GM23338 (cell line): Measurements from ENCODE around the gene C1orf21. TPM values are rescaled to one million over a fixed set of nuclear protein-coding genes. Genes with fewer than 3 reads are reported as not detected.

ENCODE experiments used
- ATAC-seq: fragments of 200-7000 bp; cut with Tn5 transposase; 3 replicates; pipeline ENCODE4 v1.9.1; 2020
- DNase-seq: peaks from one replicate; pipeline ENCODE4 v3.0.0-alpha.2; 2015; ENCODE audit warnings: low spot score
- H2AFZ ChIP-seq: fragments of 200-600 bp; sonication (generic); 2 replicates; pipeline ENCODE4 v1.8.0; 2016; ENCODE audit warnings: antibody characterized with exemption, mild to moderate bottlenecking, moderate library complexity
- H3F3A ChIP-seq: fragments of 200-600 bp; sonication (generic); replicated peaks from 2 replicates; pipeline ENCODE4 v1.8.0; 2017; ENCODE audit warnings: antibody characterized with exemption, mixed run types, low read depth
- H3K27ac ChIP-seq: fragments of 200-600 bp; sonication (generic); 2 replicates; pipeline ENCODE4 v1.6.1; 2016; ENCODE audit warnings: low read depth
- H3K27me3 ChIP-seq: fragments of 200-600 bp; sonication (generic); 2 replicates; pipeline ENCODE4 v1.8.0; 2016; ENCODE audit warnings: mild to moderate bottlenecking, mixed run types, moderate library complexity; ENCODE audit not compliant: insufficient read depth
- H3K36me3 ChIP-seq: fragments of 200-600 bp; sonication (generic); 2 replicates; pipeline ENCODE4 v1.8.0; 2016; ENCODE audit warnings: mild to moderate bottlenecking; ENCODE audit not compliant: insufficient read depth
- H3K4me1 ChIP-seq: fragments of 200-600 bp; sonication (generic); 2 replicates; pipeline ENCODE4 v1.8.0; 2016; ENCODE audit warnings: mild to moderate bottlenecking, moderate library complexity; ENCODE audit not compliant: insufficient read depth
- H3K4me2 ChIP-seq: fragments of 200-600 bp; sonication (generic); 2 replicates; pipeline ENCODE4 v1.7.1; 2017; ENCODE audit warnings: mixed run types
- H3K4me3 ChIP-seq: fragments of 200-600 bp; sonication (generic); 2 replicates; pipeline ENCODE4 v1.6.1; 2016; ENCODE audit warnings: mixed run types
- H3K79me2 ChIP-seq: fragments of 200-600 bp; sonication (generic); replicated peaks from 2 replicates; pipeline ENCODE4 v1.8.0; 2017; ENCODE audit warnings: mild to moderate bottlenecking; ENCODE audit not compliant: insufficient read depth
- H3K9me2 ChIP-seq: fragments of 200-600 bp; sonication (generic); 2 replicates; pipeline ENCODE4 v1.8.0; 2017; ENCODE audit not compliant: insufficient read depth
- H4K20me1 ChIP-seq: fragments of 200-600 bp; sonication (generic); replicated peaks from 2 replicates; pipeline ENCODE4 v1.8.0; 2017; ENCODE audit warnings: mild to moderate bottlenecking; ENCODE audit not compliant: insufficient read depth
- H3K27ac Mint-ChIP-seq: 2 replicates; pipeline ENCODE4 v1.8.0; 2020; ENCODE audit warnings: inconsistent platforms, mild to moderate bottlenecking, moderate library complexity, mixed read lengths
- H3K27me3 Mint-ChIP-seq: 3 replicates; pipeline ENCODE4 v1.8.0; 2022; ENCODE audit warnings: low read depth, mild to moderate bottlenecking, moderate library complexity, mixed read lengths, inconsistent platforms; ENCODE audit not compliant: insufficient read depth, poor library complexity
- H3K36me3 Mint-ChIP-seq: 3 replicates; pipeline ENCODE4 v1.8.0; 2021; ENCODE audit warnings: low read depth, mild to moderate bottlenecking, inconsistent platforms, moderate library complexity, mixed read lengths
- H3K4me1 Mint-ChIP-seq: 3 replicates; pipeline ENCODE4 v1.8.0; 2020; ENCODE audit warnings: mild to moderate bottlenecking, inconsistent platforms, mixed read lengths
- H3K4me3 Mint-ChIP-seq: 3 replicates; pipeline ENCODE4 v1.8.0; 2021; ENCODE audit warnings: moderate library complexity, mild to moderate bottlenecking, inconsistent platforms, mixed read lengths
- H3K9me3 Mint-ChIP-seq: 3 replicates; pipeline ENCODE4 v1.8.0; 2020; ENCODE audit warnings: moderate library complexity, mild to moderate bottlenecking, inconsistent platforms, mixed read lengths
- CREB1 ChIP-seq: fragments of 250-450 bp; sonication (Bioruptor Pico); IDR thresholded peaks from 2 replicates; pipeline ENCODE4 v1.5.0; 2020; ENCODE audit warnings: low read depth, mild to moderate bottlenecking, moderate library complexity
- CTCF ChIP-seq, 2 experiments: fragments of 200-600 bp in 1 of 2; sonication (generic) in 1 of 2; conservative IDR thresholded peaks; 2 replicates each; pipeline versions ENCODE4 v1.5.1 to v1.6.1; 2016 to 2017; ENCODE audit warnings: antibody characterized with exemption in 2 of 2, low read depth in 2 of 2, mild to moderate bottlenecking in 2 of 2, moderate library complexity in 1 of 2
- EZH2 ChIP-seq: fragments of 200-600 bp; sonication (generic); IDR thresholded peaks from one replicate; pipeline ENCODE4 v1.8.0; 2017; ENCODE audit warnings: antibody characterized with exemption, mild to moderate bottlenecking, low read depth; ENCODE audit not compliant: unreplicated experiment
- EZH2phosphoT487 ChIP-seq: fragments of 200-600 bp; sonication (generic); IDR thresholded peaks from one replicate; pipeline ENCODE4 v1.8.1; 2018; ENCODE audit warnings: antibody characterized with exemption; ENCODE audit not compliant: unreplicated experiment
- JUNB ChIP-seq: IDR thresholded peaks from one replicate; pipeline ENCODE4 v1.6.1; 2016; ENCODE audit warnings: antibody characterized with exemption; ENCODE audit not compliant: unreplicated experiment
- NANOG ChIP-seq: IDR thresholded peaks from 2 replicates; pipeline ENCODE4 v1.6.1; 2016; ENCODE audit warnings: antibody characterized with exemption, borderline replicate concordance
- POLR2AphosphoS5 ChIP-seq: IDR thresholded peaks from 2 replicates; pipeline ENCODE4 v1.6.1; 2016; ENCODE audit warnings: antibody characterized with exemption, low read depth
- REST ChIP-seq: IDR thresholded peaks from one replicate; pipeline ENCODE4 v1.6.1; 2018; ENCODE audit warnings: antibody characterized with exemption; ENCODE audit not compliant: unreplicated experiment
- STAT1 ChIP-seq: IDR thresholded peaks from one replicate; pipeline ENCODE4 v1.6.1; 2016; ENCODE audit warnings: antibody characterized with exemption; ENCODE audit not compliant: unreplicated experiment
- ZNF114 ChIP-seq: fragments of 250-450 bp; sonication (Bioruptor Pico); IDR thresholded peaks from 2 replicates; pipeline ENCODE4 v1.5.0; 2020; ENCODE audit warnings: mild to moderate bottlenecking, moderate library complexity
- ZNF331 ChIP-seq: fragments of 250-450 bp; sonication (Bioruptor Pico); IDR thresholded peaks from 2 replicates; pipeline ENCODE4 v1.5.0; 2020; ENCODE audit warnings: low read depth, mild to moderate bottlenecking, moderate library complexity
- ZNF462 ChIP-seq: fragments of 250-450 bp; sonication (Bioruptor Pico); IDR thresholded peaks from 2 replicates; pipeline ENCODE4 v1.5.0; 2020; ENCODE audit warnings: mild to moderate bottlenecking, moderate library complexity
- polyA plus RNA-seq: library from polyadenylated mRNA; unstranded; fragments of >200 nt; fragmentation: Nextera tagmentation; extraction: Ambion mirVana; gene quantifications from 2 replicates; pipeline ENCODE4 v1.2.1, GENCODE V29; 2016
- total RNA-seq: library from RNA; depleted of rRNA; stranded (reverse); fragments of >200 nt; shearing (Covaris generic); gene quantifications from 2 replicates; pipeline ENCODE4 v1.2.3, GENCODE V29; 2014

Gene C1orf21
- total and polyA plus RNA-seq, 2 experiments from 2014 or later = 28.0 to 40.4 TPM

- no peak for TF ChIP-seq ZNF462 (CRISPR knock-in tag)
- no peak for TF ChIP-seq ZNF331 (CRISPR knock-in tag)
- TF ChIP-seq NANOG = no peak
- TF ChIP-seq POLR2AphosphoS5 = no peak
- TF ChIP-seq EZH2phosphoT487 = no peak
- TF ChIP-seq ZNF114 (CRISPR knock-in tag) = no peak
- no peak for TF ChIP-seq STAT1
- no peak for TF ChIP-seq EZH2
- no peak for TF ChIP-seq CREB1 (CRISPR knock-in tag)
Measured at GRCh38 chr1:184650177-184650866, 263.5 kb downstream of the C1orf21 start (continued).

GRCh38 chr1:184655185-184655584 lies 268.4 kb downstream of the C1orf21 start:
- Histone ChIP-seq H3K4me2 (no peak overlapping the region), H3K4me3 (no peak overlapping the region), H3K27me3 (no peaks in the 10 kb centered on the region), H3K79me2 (no peaks in the 10 kb centered on the region), H3K9me2 (0 out of 2 replicates have a peak, but pooled peaks cover 9% of the 10 kb centered on the region), H3K4me1 (no peaks in the 10 kb centered on the region), H2AFZ (no peak overlapping the region), H3K27ac (no peak overlapping the region), H4K20me1 (no peaks in the 10 kb centered on the region), H3F3A (no peaks in the 10 kb centered on the region), H3K36me3 (no peaks in the 10 kb centered on the region; the same call in 1 of the 2 replicates)
- H3K27me3 Mint-ChIP-seq = peaks cover 2% of the 10 kb centered on the region
- no peaks in the 10 kb centered on the region; the same call in 2 of the 3 replicates for H3K9me3 Mint-ChIP-seq
- ATAC-seq (no peak), DNase-seq (no peak)
- TF ChIP-seq ZNF114 (CRISPR knock-in tag) (no peak), ZNF331 (CRISPR knock-in tag) (no peak), EZH2 (no peak), NANOG (no peak), CTCF (conservative IDR thresholded peaks at IDR 0.05; ENCODE audit: low read depth in 2 of 2) (no peak), EZH2phosphoT487 (no peak), JUNB (no peak), CREB1 (CRISPR knock-in tag) (no peak), REST (no peak)
- peaks cover 3% of the 10 kb centered on the region; the same call in 2 of the 3 replicates for H3K4me1 Mint-ChIP-seq
- no peaks in the 10 kb centered on the region for H3K36me3 Mint-ChIP-seq
- no peak overlapping the region for H3K4me3 Mint-ChIP-seq
- no peak overlapping the region for H3K27ac Mint-ChIP-seq
